Metanephros (tissue), 2 donors: Measurements from ENCODE around the gene OSBPL8. TPM values are rescaled to one million over a fixed set of nuclear protein-coding genes. Genes with fewer than 3 reads are reported as not detected.

Experiments
- small RNA-seq: library from RNA; depleted of rRNA; stranded (forward); fragments of <200 nt; gene quantifications from one replicate; pipeline ENCODE3, GENCODE V24; 2014; ENCODE audit warnings: low replicate concordance
- total RNA-seq: library from RNA; depleted of rRNA; stranded (reverse); fragments of >200 nt; gene quantifications from one replicate; pipeline ENCODE4 v1.2.3, GENCODE V29; 2014

The OSBPL8 gene
- total RNA-seq = 108 TPM

GRCh38 chr12:76559400-76560085, at the start of gene OSBPL8:
OSBPL8 (minus strand) TSS chr12:76559771; CDS start chr12:76487551, 72,220 bp downstream.

GRCh38 chr12:76348079-76348901, 211.3 kb downstream of the OSBPL8 start, which contains the start of gene BBS10:
BBS10 (minus strand) TSS chr12:76348415; CDS start chr12:76348358, 57 bp downstream.

Small RNA genes lying within 50 kb of the gene (small RNA-seq; reads per million reads assigned to genes)
- not detected for gene RN7SKP172

Other genes with a start within 250 kb of the OSBPL8 start
- 18.7 TPM for gene BBS10, start 211.4 kb downstream of the OSBPL8 start, total RNA-seq
- gene ZDHHC17, start 204.3 kb upstream of the OSBPL8 start, total RNA-seq = 97.5 TPM